Measurements from ENCODE around the gene DTNB. TPM values are rescaled to one million over a fixed set of nuclear protein-coding genes. Genes with fewer than 3 reads are reported as not detected.

DTNB gene
- total RNA-seq, 1 donor from 2014 or later, result 5.7 TPM

GRCh38 chr2:25490217-25490616, 183.2 kb downstream of the DTNB start:
- intact Hi-C loops (cut with DNase I), result no loop called here

GRCh38 chr2:25489631-25490030, 183.7 kb downstream of the DTNB start:
- DNase-seq (ENCODE audit: low spot score), result no peak
- intact Hi-C loops (cut with DNase I), result no loop called here

More at GRCh38 chr2:25490217-25490616, 183.2 kb downstream of the DTNB start:
- DNase-seq (ENCODE audit: low spot score), result no peak

GRCh38 chr2:25483607-25484266, 189.6 kb downstream of the DTNB start:
- intact Hi-C loops (cut with DNase I), result no loop called here
- DNase-seq (ENCODE audit: low spot score), result no peak

GRCh38 chr2:25482341-25482740, 191.0 kb downstream of the DTNB start:
- intact Hi-C loops (cut with DNase I), result no loop called here

GRCh38 chr2:25481381-25482300, 191.7 kb downstream of the DTNB start:
- no peak for DNase-seq (ENCODE audit: low spot score)
- intact Hi-C loops (cut with DNase I), result no loop called here

More at GRCh38 chr2:25482341-25482740, 191.0 kb downstream of the DTNB start:
- no peak for DNase-seq (ENCODE audit: low spot score)

GRCh38 chr2:25480561-25480960, 192.8 kb downstream of the DTNB start:
- intact Hi-C loops (cut with DNase I), result no loop called here
- DNase-seq (ENCODE audit: low spot score), result no peak

- DNase-seq (ENCODE audit: low spot score), result no peak
- intact Hi-C loops (cut with DNase I), result no loop called here
These were observed 193.6 kb downstream of the DTNB start for GRCh38 chr2:25479761-25480160.

GRCh38 chr2:25478736-25479135, 194.6 kb downstream of the DTNB start:
- DNase-seq (ENCODE audit: low spot score), result no peak
- intact Hi-C loops (cut with DNase I), result no loop called here

- DNase-seq (ENCODE audit: low spot score), result no peak
- intact Hi-C loops (cut with DNase I), result no loop called here
These were observed 199.5 kb downstream of the DTNB start for GRCh38 chr2:25473758-25474340.

- intact Hi-C loops (cut with DNase I), result no loop called here
- DNase-seq (ENCODE audit: low spot score), result no peak
These were observed 200.2 kb downstream of the DTNB start for GRCh38 chr2:25473131-25473530.

- intact Hi-C loops (cut with DNase I), result no loop called here
- no peak for DNase-seq (ENCODE audit: low spot score)
These were observed 202.6 kb downstream of the DTNB start for GRCh38 chr2:25470806-25471205.

GRCh38 chr2:25467743-25468142, 205.6 kb downstream of the DTNB start:
- intact Hi-C loops (cut with DNase I), result no loop called here
- DNase-seq (ENCODE audit: low spot score), result no peak

GRCh38 chr2:25462021-25462420, 211.4 kb downstream of the DTNB start:
- DNase-seq (ENCODE audit: low spot score), result no peak
- intact Hi-C loops (cut with DNase I), result no loop called here

GRCh38 chr2:25460261-25460905, 213.0 kb downstream of the DTNB start:
- intact Hi-C loops (cut with DNase I), result no loop called here
- DNase-seq (ENCODE audit: low spot score), result no peak

- no peak for DNase-seq (ENCODE audit: low spot score)
- intact Hi-C loops (cut with DNase I), result no loop called here
These were observed 218.4 kb downstream of the DTNB start for GRCh38 chr2:25454824-25455611.

GRCh38 chr2:25453199-25453905, 220.0 kb downstream of the DTNB start:
- no peak for DNase-seq (ENCODE audit: low spot score)
- intact Hi-C loops (cut with DNase I), result no loop called here

- DNase-seq (ENCODE audit: low spot score), result no peak
- intact Hi-C loops (cut with DNase I), result no loop called here
These were observed 224.6 kb downstream of the DTNB start for GRCh38 chr2:25448808-25449207.

GRCh38 chr2:25447018-25447417, 226.4 kb downstream of the DTNB start:
- intact Hi-C loops (cut with DNase I), result no loop called here
- DNase-seq (ENCODE audit: low spot score), result no peak

GRCh38 chr2:25446122-25446521, 227.3 kb downstream of the DTNB start:
- no peak for DNase-seq (ENCODE audit: low spot score)
- intact Hi-C loops (cut with DNase I), result no loop called here

Measured in cardiac septum (tissue), 1 donor.